Measurements from ENCODE around the gene AREL1. TPM values are rescaled to one million over a fixed set of nuclear protein-coding genes. Genes with fewer than 3 reads are reported as not detected.

The AREL1 gene
- polyA plus RNA-seq, 1 donor: 17.4 TPM

DNA sequence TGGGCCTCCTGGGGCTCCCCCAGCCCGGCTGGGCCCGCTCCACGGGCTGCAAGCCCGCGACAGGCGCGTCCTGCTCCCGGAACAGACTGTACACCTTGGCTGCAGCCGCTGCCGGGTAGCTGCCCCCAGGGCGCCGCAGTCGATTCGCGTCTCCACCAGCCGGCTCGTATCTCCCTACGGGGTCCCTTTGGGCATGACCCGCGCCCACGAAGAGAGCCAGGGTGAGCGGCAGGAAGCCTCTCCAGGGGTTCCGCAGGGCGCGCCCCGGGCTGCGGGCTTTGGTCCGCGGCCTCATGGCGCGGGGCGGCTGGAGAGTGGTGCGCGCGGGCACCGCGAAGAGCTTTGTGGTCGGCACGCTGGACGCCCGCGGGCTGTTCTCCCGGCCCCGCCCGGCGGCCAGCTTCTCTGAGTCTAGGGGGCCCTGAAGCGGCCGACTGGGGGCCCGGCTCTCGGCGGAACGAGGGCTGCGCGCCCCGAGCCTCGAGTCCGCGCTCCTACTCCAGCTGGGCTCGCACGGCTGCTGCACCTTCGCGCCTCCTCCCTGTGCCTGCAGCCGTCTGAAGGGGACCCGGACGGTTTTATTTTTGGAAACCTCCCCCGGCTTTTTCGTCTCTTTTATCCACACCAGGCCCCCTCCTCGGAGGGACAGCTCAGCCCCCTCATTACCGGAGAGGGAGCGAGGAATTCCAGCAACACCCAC lies 101.1 kb downstream of the AREL1 start, which contains the start of gene LTBP2:
Gene LTBP2, minus strand, starts transcription at position 588 of the 700 bp plus-strand sequence. Its CDS starts 293 bp downstream, at position 295.
- DNase-seq (ENCODE audit: low read depth): no peak

Other genes starting within 250 kb of the AREL1 start
- 77.2 TPM for gene NPC2, start 219.8 kb downstream of the AREL1 start, polyA plus RNA-seq (ENCODE audit: insufficient read length)
- 22.6 TPM for gene ISCA2, start 219.3 kb downstream of the AREL1 start, polyA plus RNA-seq (ENCODE audit: insufficient read length)
- gene LTBP2, start 100.8 kb downstream of the AREL1 start, polyA plus RNA-seq (ENCODE audit: insufficient read length): 7.7 TPM
- 37.2 TPM for gene FCF1, start 64 bp upstream of the AREL1 start, polyA plus RNA-seq (ENCODE audit: insufficient read length)
- 48.8 TPM for gene YLPM1, start 50.2 kb upstream of the AREL1 start, polyA plus RNA-seq (ENCODE audit: insufficient read length)
- gene PROX2, start 163.1 kb upstream of the AREL1 start, polyA plus RNA-seq (ENCODE audit: insufficient read length): 0.85 TPM
- gene DLST, start 168.8 kb upstream of the AREL1 start, polyA plus RNA-seq (ENCODE audit: insufficient read length): 70.7 TPM
- 13.5 TPM for gene RPS6KL1, start 210.2 kb upstream of the AREL1 start, polyA plus RNA-seq (ENCODE audit: insufficient read length)
- gene PGF, start 242.5 kb upstream of the AREL1 start, polyA plus RNA-seq (ENCODE audit: insufficient read length): 43.2 TPM

All from forelimb muscle (tissue), 1 donor.